HK-2 (cell line): ENCODE data around the gene RNF224.
A peak's percentile ranks its signal among the peaks of the same experiment; 100 is the strongest.
"Not testable (repeated sequence)": the region's sequence is repeated elsewhere in the genome, so short reads cannot be mapped to it uniquely, and the experiment has no call there.

Source experiments
- DNase-seq: peaks from one replicate; pipeline ENCODE4 v3.0.0-alpha.2; 2018; ENCODE audit not compliant: unreplicated experiment

The RNF224 gene

GRCh38 chr9:137228506-137228967, 1.2 kb downstream of the RNF224 start:
- no peak for DNase-seq

GRCh38 chr9:137228968-137229896, 1.9 kb downstream of the RNF224 start:
- DNase-seq: no peak

- DNase-seq: no peak
These were observed 2.8 kb downstream of the RNF224 start for GRCh38 chr9:137229903-137230704.

- DNase-seq: no peak
These were observed 3.5 kb downstream of the RNF224 start, which contains the start of gene SLC34A3 for GRCh38 chr9:137230705-137231371. SLC34A3 (plus strand) TSS chr9:137230901; CDS start chr9:137231703, 802 bp downstream.

GRCh38 chr9:137231372-137232039, 4.2 kb downstream of the RNF224 start:
- no peak for DNase-seq

GRCh38 chr9:137232101-137232500, 4.8 kb downstream of the RNF224 start:
- no peak for DNase-seq

GRCh38 chr9:137232510-137232909, 5.2 kb downstream of the RNF224 start:
- DNase-seq: no peak

- DNase-seq: no peak
These were observed 6.1 kb downstream of the RNF224 start for GRCh38 chr9:137233143-137233980.

GRCh38 chr9:137234055-137234697, 6.9 kb downstream of the RNF224 start:
- DNase-seq: no peak

- DNase-seq: no peak
These were observed 7.6 kb downstream of the RNF224 start for GRCh38 chr9:137234758-137235423.

- no peak for DNase-seq
These were observed 8.3 kb downstream of the RNF224 start for GRCh38 chr9:137235424-137236237.

GRCh38 chr9:137236238-137236935, 9.1 kb downstream of the RNF224 start:
- peak; percentile 62 for DNase-seq

GRCh38 chr9:137236936-137237421, 9.7 kb downstream of the RNF224 start:
- DNase-seq: no peak

GRCh38 chr9:137237759-137238726, 10.7 kb downstream of the RNF224 start:
- DNase-seq: no peak

- DNase-seq: not testable (repeated sequence)
These were observed 12.4 kb downstream of the RNF224 start for GRCh38 chr9:137239541-137240200.

GRCh38 chr9:137240318-137240840, 13.1 kb downstream of the RNF224 start:
- DNase-seq: peak; percentile 70
